Neural cell (in vitro differentiated cells): ENCODE data around the gene IQCH.

Experiments used
- CTCF ChIP-seq: fragments of 450-650 bp; IDR thresholded peaks from 2 replicates; pipeline ENCODE4 v1.5.1; 2014; ENCODE audit warnings: antibody characterized with exemption, mild to moderate bottlenecking, moderate library complexity; ENCODE audit not compliant: poor library complexity, severe bottlenecking
- EZH2 ChIP-seq: fragments of 200-600, 300-800 bp; shearing (Covaris generic), sonication (generic); IDR thresholded peaks from 2 replicates; pipeline ENCODE4 v1.6.1; 2014; ENCODE audit warnings: antibody characterized with exemption, low read length, borderline replicate concordance, mild to moderate bottlenecking; ENCODE audit not compliant: insufficient read depth, poor library complexity, severe bottlenecking
- POLR2AphosphoS5 ChIP-seq: IDR thresholded peaks from 2 replicates; pipeline ENCODE4 v1.6.1; 2012
- TF ChIP-seq, protein P1 (sequence below): IDR thresholded peaks from 2 replicates; pipeline ENCODE4 v1.6.1; 2012; ENCODE audit warnings: borderline replicate concordance

DNA sequence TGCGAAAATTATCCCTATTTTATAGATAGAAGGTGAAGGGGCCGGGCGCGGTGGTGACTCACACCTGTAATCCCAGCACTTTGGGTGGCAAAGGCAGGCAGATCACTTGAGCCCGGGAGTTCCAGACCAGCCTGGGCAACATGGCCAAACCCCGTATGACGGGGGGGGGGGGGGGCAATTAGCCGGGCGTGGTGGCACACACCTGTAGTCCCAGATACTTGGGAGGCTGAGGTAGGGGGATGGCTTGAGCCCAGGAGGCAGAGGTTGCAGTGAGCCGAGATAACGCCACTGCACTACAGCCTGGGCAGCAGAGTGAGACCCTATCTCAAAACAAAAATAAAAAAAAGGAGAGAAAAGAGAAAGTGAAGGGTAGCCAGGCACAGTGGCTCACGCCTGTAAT lies 1.5 kb upstream of the IQCH start:
- TF ChIP-seq EZH2 (no peak), CTCF (no peak), POLR2AphosphoS5 (no peak)
- TF ChIP-seq, protein P1, sequence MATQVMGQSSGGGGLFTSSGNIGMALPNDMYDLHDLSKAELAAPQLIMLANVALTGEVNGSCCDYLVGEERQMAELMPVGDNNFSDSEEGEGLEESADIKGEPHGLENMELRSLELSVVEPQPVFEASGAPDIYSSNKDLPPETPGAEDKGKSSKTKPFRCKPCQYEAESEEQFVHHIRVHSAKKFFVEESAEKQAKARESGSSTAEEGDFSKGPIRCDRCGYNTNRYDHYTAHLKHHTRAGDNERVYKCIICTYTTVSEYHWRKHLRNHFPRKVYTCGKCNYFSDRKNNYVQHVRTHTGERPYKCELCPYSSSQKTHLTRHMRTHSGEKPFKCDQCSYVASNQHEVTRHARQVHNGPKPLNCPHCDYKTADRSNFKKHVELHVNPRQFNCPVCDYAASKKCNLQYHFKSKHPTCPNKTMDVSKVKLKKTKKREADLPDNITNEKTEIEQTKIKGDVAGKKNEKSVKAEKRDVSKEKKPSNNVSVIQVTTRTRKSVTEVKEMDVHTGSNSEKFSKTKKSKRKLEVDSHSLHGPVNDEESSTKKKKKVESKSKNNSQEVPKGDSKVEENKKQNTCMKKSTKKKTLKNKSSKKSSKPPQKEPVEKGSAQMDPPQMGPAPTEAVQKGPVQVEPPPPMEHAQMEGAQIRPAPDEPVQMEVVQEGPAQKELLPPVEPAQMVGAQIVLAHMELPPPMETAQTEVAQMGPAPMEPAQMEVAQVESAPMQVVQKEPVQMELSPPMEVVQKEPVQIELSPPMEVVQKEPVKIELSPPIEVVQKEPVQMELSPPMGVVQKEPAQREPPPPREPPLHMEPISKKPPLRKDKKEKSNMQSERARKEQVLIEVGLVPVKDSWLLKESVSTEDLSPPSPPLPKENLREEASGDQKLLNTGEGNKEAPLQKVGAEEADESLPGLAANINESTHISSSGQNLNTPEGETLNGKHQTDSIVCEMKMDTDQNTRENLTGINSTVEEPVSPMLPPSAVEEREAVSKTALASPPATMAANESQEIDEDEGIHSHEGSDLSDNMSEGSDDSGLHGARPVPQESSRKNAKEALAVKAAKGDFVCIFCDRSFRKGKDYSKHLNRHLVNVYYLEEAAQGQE: no peak
